WTC11 (cell line): ENCODE results near the gene GRIK5.

Experiments
- CTCF ChIP-seq: fragments of 200-600 bp; IDR thresholded peaks from 2 replicates; pipeline ENCODE4 v1.8.0; 2022; ENCODE audit warnings: antibody characterized with exemption
- FOXP4 ChIP-seq: sonication (generic); formaldehyde crosslinking; IDR thresholded peaks from 2 replicates; pipeline ENCODE4 v1.8.0; 2022; ENCODE audit warnings: mild to moderate bottlenecking, missing genetic modification reagents
- NFE2L1 ChIP-seq: sonication (generic); formaldehyde crosslinking; IDR thresholded peaks from 2 replicates; pipeline ENCODE4 v1.8.1; 2023; ENCODE audit warnings: missing genetic modification reagents
- SMAD4 ChIP-seq: sonication (generic); formaldehyde crosslinking; IDR thresholded peaks from 2 replicates; pipeline ENCODE4 v1.8.0; 2022; ENCODE audit warnings: mild to moderate bottlenecking, missing genetic modification reagents

GRCh38 chr19:42060117-42060516 is 9.9 kb downstream of the GRIK5 start:
- no peak for TF ChIP-seq FOXP4 (CRISPR knock-in tag)
- no peak for TF ChIP-seq CTCF
- no peak for TF ChIP-seq SMAD4 (CRISPR knock-in tag)
- TF ChIP-seq NFE2L1 (CRISPR knock-in tag) = no peak
